SHP77 treated with DMSO at 0.1 percent for 48 hours (cell line): ENCODE measurements around the gene FAH.

Experiments used
- DNase-seq: peaks from one replicate; lab custom pipeline; 2025; lab: John Stamatoyannopoulos, UW

The FAH gene

DNA sequence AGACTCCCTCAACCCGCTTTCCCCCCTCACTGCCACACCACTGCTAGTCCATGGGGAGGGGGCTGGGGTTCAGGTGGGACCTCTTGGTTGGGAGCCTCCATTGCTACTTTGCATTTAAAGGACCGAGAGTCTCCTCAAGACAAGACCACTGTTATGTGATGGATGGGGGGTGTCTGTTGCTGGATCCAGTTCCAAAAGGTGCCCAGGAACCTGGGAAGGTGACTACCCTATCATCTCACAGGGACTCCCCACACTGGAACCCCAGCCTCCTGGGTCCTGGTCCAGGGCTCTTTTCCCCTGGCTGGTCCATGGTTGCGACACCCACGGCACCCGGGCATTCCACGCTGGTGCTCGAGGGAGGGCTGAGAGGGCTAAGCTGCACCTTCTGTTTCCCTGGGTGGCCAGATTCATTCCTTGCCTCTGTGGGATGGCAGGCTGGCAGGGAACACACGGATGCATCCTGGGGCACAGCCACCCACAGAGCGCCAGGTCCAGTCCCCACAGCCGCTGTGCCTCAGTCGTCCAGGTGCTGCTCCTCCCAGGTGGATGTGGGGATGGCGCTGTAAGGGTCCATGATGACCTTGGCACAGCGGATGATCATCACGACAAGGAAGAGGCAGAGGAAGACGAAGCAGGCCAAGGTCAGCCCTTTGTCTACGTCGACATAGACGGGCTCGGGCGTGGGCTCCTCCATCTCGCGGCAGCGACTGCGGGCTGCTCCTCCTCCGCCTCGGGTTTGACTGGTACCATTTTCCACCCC lies 48.6 kb downstream of the FAH start:
- DNase-seq: no peak

DNA sequence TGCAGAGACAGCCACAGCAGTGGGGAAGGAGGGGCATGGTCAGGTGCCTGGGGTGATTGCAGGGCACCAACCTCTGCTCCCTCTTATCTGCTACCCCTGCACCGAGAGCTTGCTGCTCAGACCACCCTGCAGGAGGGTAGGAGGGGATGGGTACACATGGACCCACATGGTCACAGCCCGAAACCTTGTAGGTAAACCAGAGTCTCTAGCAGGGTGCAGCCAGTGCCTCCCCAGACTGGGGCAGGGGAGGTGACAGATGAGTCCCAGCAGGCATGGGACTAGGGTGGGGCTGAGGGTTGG lies 49.2 kb downstream of the FAH start:
- no peak for DNase-seq

DNA sequence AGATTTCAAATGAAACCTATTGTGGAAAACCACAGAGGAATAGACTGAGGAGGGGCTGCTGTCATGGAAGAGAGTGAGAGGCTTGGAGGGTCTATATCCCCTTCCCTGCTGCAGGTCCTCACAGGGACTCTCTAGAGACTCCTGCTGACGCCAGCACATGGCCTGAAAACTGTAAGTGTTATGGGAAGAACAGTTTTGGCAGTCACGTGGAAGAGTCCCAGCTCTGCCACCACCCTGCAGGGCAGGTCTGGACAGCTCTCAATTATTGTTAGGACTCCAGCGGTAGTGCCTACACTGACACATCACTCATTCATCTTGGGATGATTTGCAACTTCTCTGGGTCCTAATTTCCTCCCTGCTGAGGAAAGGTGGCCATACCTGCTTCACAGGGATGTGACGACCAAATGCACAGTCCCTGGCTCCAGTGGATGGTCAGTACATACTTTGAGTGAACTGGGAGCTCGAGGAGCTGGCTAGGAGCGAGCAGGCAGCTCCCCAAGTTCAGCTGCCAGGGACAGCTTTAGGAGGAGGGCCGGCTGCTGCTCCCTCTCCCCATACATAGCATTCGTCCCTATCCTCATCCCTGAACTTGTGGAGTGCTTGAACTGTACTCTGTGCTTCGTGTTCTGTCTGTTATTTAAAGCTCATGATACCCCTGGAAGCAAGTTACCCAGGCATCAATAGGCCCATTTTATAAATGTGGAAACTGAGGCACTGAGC lies 50.0 kb downstream of the FAH start:
- DNase-seq: no peak

DNA sequence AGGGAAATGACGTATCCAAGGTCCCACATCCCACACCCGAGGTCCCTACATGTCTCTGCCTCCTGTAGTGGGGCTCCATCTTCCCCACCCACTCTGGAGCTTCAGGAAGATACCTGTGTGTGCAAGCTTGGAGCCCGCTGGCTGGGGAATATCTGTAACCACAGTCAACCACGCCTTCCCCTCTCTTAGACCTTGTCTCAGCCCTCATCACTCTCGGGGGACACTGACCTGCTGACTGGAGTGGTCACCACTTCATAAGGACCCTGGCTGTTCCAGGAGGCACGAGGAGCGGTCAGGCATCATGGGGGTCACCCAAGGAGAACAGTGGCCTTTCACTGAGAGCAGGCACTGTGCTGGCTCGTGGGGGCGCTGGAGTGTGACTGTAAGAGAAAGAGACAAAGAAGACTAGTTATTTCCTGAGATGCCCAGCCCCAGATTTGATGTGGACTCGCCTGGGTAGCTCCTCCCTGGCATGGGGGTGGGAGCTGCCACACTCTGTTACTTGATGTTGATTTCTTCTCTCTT lies 50.6 kb downstream of the FAH start:
- no peak for DNase-seq

DNA sequence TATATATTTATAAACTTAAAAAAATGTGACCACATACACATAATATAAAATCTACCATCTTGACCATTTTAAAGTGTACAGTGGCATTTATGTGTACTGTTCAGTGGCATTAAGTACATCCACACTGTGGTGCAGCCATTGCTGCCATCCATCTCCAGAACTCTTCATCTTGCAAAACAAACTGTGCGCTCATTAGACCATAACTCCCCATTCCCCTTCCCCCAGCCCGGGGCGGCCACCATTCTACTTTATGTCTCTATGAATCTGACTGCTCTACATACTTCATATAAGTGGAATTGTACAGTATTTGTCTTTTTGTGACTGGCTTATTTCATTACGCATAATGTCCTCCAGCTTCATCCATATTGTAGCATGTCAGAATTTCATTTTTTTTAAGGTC lies 51.4 kb downstream of the FAH start:
- no peak for DNase-seq

DNA sequence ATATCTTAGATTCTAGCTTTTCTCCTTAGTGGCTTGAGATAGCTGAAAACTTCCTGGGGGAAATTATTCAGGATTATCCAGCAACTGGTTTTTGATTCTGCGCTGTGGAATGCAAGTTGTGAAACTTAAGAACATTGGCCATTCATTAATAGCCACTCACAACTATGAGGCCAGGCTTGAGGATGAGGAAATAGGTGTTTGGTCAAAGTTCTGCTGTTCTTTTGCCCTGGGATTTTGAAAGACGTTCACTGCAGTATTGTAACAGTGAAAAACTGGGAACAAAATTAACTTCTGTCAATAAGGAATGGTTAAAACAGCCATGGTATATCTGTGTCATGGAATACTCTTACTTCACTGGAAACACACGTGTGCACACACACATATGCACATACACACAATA lies 55.1 kb downstream of the FAH start:
- DNase-seq: no peak

DNA sequence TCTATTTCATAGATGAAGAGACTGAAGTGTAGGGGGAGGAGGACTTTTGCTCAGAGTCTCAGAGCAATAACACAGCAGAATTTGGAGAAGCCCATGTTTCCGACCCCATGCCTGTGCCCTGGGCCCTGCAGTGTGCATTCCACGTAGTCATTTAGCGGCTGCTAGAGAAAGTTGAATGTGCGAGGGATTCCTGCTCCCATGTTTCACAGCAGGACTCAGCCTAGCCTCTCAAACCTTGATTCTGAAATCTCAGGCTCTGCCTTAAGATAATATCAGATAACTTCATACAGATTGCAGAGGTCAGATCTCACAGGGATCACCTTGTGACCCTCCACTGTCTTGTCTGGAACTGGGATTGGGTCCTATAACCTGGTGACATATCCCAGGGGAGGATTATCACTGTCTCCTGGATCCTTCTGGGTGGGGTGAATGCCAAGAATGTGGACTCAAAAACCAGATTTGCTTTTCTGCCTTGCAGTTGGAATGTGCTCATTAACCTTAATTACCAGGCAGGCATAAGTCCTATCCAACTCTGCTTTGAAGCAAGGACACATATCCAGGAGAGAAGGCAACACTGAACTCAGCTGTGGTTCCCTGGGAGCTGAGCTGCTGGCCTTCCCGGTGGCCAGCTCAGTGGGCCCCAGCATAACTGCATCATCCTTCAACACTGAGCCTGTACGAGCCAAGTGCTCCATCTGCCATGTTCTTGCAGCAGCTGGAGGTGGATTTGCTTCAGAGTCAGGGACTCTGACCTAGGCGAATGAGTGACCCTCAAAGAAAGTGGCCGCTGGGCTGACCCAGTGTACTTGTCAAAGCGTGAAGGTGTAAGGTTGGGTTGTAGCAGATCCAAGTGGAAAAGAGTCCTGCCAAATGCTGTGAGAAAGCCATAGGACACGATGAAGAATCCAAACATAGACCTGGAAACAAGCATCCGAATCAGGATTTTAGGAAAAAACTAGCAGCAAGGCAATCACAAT lies 56.2 kb downstream of the FAH start:
- DNase-seq: no peak

DNA sequence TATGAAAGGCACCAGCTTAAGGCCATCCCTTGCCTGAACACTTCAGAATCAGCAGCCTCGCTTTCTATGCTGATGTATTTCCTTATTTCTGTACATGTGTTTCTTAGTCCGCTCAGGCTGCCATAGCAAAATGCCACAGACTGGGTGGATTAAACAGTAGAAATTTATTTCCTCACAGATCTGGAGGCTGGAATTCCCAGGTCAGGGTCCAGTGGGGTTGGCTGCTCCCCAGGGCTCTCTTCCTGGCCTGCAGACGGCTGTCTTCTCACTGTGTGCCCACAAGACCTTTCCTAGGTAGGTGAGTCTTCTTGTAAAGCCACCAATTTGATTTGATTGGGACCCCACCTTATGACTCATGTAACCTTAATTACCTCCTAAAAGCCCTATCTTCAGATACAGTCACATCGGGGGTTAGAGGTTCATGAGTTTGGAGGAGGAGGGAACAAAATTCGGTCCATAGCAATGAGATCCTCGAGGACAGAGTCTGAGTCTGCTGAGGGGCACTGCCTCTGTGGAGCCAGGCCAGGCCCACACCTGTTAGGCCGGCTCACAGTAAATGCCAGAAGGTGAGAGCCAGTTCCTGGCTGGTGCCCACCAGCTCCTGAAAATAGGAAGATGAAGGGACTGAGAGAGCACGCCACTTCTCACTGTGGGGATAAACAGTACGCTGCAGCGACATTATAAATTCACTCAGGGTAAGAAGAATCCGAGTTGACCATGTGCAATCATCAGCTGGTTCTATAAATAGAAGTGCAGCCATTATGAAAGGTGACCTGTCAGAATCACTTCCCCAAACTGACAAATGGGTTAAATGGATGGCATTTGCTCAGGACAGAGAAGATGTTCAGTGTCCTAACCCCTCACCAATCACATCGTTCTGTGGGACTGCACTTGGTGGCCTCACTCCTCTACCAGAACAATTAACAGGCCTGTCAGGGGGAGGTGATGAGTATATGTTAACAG lies 58.1 kb downstream of the FAH start:
- DNase-seq: no peak

DNA sequence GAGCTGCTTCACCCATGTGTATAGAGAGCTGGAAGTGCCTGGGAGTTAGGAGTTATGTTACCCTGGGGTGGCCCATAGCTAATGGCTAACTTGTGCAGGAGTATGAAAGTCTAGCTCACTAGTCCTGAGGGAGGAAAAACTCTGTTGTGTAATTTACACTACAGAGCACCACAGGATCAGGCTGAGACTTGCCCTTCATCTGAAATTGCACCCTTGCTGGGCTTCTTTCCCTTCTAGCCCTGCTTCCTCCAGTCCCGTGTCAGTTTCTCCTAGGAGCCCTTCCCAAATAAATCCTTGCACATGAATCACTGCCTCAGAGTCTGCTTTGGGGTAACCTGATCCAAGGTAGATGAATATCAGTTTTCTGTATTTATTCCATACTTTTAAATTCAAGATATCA lies 59.2 kb downstream of the FAH start:
- DNase-seq: no peak

DNA sequence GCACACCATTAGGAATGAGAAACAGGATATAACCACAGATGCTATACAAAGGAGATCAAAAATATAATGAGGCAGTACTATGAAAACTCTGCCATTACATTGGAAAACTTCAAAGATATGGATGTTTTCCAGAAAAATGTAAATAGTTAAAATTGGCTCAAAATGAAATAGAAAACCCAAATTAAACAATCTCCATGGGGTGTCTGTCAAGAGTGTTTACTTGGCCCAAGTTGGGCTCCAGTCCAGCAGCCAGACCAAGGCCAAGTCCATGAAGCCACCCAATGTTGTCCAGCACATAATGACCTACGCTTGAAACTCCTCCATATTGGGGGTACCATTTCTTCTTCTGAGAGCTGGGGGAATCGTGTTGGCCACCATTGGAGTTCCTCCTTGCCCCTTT lies 62.1 kb downstream of the FAH start:
- no peak for DNase-seq

DNA sequence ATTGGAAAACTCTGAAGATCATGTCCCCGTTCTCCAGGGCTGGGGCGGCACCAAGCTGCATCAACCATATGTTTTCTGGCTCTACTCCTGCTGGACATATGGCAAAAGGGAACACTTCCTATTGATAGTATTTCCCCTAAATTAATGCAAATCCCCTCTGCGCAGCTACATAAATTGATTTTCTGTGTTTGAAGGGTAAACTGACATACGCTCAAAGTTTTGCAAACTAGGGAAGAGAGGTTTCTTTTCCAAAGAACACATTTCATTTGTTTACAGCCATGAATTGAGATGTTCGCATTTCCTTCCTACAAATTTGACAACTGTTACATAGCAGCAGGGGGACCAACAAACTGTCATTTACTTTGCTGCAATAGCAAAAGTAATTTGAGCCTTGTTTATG lies 63.3 kb downstream of the FAH start:
- no peak for DNase-seq

DNA sequence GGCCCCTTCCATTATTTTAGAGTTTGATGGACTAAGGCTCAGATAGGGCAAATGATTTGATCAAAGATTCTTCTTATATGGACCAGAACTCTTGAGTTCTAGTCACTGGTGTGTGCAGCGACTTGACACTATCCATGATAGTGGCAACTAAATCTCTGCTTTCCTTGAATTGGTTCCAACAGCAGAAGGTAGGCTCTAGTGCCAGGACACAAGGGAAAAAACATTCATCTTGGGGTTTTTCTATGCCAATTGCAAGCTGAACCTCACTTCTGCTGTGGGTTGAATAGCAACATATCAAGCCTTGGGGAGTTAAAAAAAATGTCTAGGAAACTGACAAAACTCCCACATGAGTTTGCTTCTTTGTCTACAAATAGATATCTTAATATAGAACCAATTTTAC lies 64.1 kb downstream of the FAH start:
- DNase-seq: no peak

DNA sequence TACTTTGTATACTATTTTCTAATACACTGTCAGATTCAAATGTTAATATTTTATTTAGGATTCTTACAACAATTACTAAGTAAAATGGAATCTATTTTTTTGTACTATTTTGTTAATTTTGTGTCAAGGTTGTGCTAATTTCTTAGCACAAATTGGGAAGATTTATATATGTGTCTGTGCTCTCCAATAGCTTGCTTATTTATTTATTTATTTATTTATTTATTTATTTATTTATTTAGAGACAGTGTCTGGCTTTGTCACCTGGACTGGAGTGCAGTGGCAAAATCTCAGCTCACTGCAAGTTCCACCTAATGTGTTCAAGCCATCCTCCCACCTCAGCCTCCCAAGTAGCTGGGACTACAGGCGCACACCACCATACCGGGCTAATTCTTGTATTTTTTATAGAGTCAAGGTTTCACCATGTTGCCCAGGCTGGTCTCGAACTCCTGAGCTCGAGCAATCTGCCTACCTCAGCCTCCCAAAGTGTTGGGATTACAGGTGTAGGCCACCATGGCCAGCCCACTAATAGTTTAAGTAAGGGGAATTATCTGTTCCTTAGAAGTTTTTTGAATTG lies 64.6 kb downstream of the FAH start:
- DNase-seq: no peak

DNA sequence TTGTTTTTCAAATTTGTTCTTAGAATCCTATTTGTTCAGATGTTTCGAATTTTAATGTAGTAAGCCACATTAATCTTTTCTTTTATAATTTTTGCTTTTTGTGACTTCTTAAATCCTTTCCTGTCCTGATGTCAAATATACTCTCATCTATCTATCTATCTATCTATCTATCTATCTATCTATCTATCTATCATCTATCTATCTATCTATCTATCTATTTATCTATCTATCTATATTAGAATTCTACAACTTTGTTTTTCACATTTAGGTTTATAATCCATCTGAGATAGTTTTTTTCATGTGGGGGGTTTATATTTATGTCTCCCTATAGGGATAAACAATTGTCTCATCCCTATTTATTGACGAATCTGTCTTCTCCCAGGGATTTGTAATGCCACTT lies 67.2 kb downstream of the FAH start:
- DNase-seq: no peak

DNA sequence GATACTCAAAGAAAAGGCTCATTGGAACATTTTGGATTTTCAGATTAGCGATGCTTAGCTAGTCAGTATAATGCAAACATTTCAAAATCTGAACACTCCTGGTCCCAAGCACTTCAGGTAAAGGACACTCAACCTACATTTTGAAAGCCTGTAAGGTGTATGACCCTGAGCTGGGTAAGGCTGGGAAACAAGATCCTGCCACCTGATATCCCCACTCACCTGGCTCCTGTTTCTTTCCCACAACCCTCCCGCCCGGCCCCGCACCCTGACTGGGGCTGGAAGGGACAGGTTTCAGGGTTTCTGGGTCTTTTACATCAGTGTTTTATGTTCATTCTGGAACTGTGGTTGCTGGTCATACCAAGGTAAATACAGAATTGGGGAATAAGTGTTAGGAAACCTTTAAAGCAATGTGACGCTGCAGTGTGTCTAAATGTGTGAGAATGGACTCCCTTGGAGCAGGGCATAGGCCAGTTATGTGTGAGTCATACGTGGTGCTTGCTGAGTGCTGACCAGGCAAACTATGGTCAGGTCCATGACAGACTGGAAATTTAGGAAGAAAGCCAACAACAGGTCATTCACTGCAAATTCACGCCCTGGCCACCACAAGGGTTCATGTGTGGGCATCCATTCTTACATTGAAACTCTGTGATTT lies 76.3 kb downstream of the FAH start:
- DNase-seq: no peak

DNA sequence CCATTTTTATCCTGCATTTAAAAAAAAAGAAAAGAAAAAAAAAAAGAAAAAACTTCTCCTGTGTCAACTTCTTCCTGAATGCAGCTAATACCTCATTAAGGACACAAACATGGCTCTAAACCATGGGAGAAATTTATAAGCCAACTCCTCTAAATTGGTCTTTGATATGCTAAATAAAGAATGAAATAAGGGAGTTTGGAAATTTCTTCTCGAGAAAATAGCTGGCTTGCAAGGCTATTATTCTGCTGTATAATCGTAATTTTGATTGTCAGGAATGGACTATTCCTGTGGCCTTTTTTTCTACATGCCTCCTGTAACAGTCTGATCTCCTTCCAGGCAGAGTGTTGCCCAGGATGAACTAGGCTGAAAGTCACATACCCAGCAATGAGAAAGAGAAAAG lies 78.6 kb downstream of the FAH start:
- no peak for DNase-seq

DNA sequence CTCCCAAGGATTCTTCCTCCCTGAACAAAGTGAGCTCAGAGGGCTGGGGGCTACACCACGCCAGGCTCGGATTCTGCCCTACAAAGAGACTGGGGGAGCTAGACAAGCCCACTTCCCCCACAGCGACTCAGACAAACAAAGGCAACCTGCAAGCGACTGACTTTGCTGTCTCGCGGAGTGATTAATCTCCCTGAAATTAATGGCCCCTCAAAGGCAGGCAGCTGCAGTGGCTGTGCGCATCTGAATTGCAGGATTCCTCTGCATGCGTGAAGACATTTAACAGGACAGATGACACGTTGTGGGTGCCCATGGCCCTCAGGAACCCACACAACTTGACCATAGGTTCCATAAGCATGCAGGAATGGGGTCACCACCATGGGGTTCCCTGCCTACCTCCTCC lies 80.8 kb downstream of the FAH start:
- no peak for DNase-seq

DNA sequence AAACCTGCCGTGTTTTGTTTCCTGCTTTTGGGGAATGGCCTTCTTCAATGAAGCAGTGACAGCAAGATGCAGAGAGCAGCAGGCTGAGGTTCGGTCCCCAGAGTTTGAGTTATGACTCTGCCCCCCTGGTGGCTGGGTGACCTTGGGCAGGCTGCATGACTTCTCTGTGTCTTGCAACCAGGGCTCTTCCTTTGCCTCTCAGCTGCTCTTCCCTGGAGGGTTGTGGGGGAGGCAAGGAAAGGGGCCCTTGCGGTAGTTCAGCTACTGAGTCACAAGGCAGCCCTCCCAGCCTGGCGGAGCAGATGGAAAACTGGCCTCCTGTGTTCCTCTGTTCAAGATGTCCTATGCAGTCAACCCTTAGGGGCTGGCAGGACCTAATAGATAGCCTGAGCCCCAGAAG lies 82.1 kb downstream of the FAH start:
- peak; percentile 10 for DNase-seq
